SH-SY5Y (cell line): Measurements from ENCODE around the gene SPON1.

Source experiments
- GATA2 ChIP-seq: IDR thresholded peaks from 2 replicates; pipeline ENCODE4 v1.6.1; 2011; ENCODE audit warnings: mild to moderate bottlenecking, low read depth, low read length
- GATA3 ChIP-seq: IDR thresholded peaks from 2 replicates; pipeline ENCODE4 v1.6.1; 2011; ENCODE audit warnings: low read depth, mild to moderate bottlenecking, low read length, moderate library complexity

DNA sequence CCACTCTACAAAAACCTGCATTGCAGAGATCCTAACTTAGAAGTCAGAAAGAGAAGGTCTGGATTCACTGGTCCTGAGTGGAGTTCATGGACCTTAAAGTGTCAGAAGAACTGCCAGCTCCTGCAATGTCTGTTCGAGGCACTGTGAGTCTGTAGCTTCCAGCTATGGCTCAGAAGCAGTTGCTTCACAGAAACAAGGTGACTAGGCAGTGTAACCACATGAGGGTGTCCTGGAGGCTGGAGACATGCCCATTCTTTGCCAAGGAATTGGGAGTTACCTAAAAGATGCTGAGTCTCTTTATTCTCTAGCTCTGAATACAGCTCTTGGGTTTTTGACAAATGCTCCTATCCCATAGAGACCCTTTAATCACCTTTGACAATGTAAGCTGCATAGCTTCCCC lies 130.5 kb downstream of the SPON1 start:
- TF ChIP-seq GATA3 (no peak), GATA2 (no peak)
